Measurements from ENCODE around the gene CLCN2. TPM values are rescaled to one million over a fixed set of nuclear protein-coding genes. Genes with fewer than 3 reads are reported as not detected.
A peak's percentile ranks its signal among the peaks of the same experiment; 100 is the strongest.

Gene CLCN2
- polyA plus RNA-seq (13.4 and 14.0 TPM in 2 replicates), polyA minus RNA-seq (16.1 and 17.4 TPM in 2 replicates)

- H2AFZ ChIP-seq (ENCODE audit: low read depth, low read length), result peak within 1 kb of the TSS; percentile 60
- no peaks in the 10 kb centered on the region for H3K9me3 ChIP-seq (ENCODE audit: low read length)
- peaks cover 16% of the 10 kb centered on the region for H3K79me2 ChIP-seq (replicated peaks; ENCODE audit: insufficient read depth, low read length)
- H3K36me3 ChIP-seq (ENCODE audit: insufficient read depth, low read length), result no peaks in the 10 kb centered on the region
- no peaks in the 10 kb centered on the region for H3F3A ChIP-seq (ENCODE audit: insufficient read depth, low read length, poor library complexity, severe bottlenecking)
- H3K9ac ChIP-seq (ENCODE audit: low read length), result peak within 1 kb of the TSS; percentile 90
- no peaks in the 10 kb centered on the region for H4K20me1 ChIP-seq (ENCODE audit: insufficient read depth)
- peak within 1 kb of the TSS; percentile 70 for H3K4me3 ChIP-seq (ENCODE audit: low read length)
- no peak for TF ChIP-seq EP300 (conservative IDR thresholded peaks at IDR 0.05; ENCODE audit: poor library complexity, severe bottlenecking)
- TF ChIP-seq SMC3 (conservative IDR thresholded peaks at IDR 0.05; ENCODE audit: poor library complexity), result no peak
- TF ChIP-seq TAF1 (IDR thresholded peaks at IDR 0.05; ENCODE audit: low read depth), result no peak
- TF ChIP-seq REST (IDR thresholded peaks at IDR 0.05; ENCODE audit: borderline replicate concordance), result peak; percentile 13
- TF ChIP-seq MXI1 (conservative IDR thresholded peaks at IDR 0.05; ENCODE audit: poor library complexity, severe bottlenecking), result peak; percentile 81
- no peak for TF ChIP-seq EZH2 (IDR thresholded peaks at IDR 0.05; ENCODE audit: borderline replicate concordance, insufficient read depth, low read length, poor library complexity, severe bottlenecking)
- no peak for TF ChIP-seq CTCF (IDR thresholded peaks at IDR 0.05; ENCODE audit: poor library complexity, severe bottlenecking)
- peak; percentile 23 for TF ChIP-seq POLR2AphosphoS5 (IDR thresholded peaks at IDR 0.05)
- TF ChIP-seq RAD21 (conservative IDR thresholded peaks at IDR 0.05), result no peak
- H3K27ac ChIP-seq (ENCODE audit: low read length), result peak within 1 kb of the TSS; percentile 87
- no peaks in the 10 kb centered on the region for H3K27me3 ChIP-seq (ENCODE audit: insufficient read depth, low read depth, low read length)
- no peaks in the 10 kb centered on the region for H3K9me2 ChIP-seq (ENCODE audit: insufficient read depth, low read length)
- peak within 1 kb of the TSS; percentile 84 for H3K4me2 ChIP-seq (ENCODE audit: low read length)
Observed at GRCh38 chr3:184361532-184361931, at the start of gene CLCN2, which contains the start of gene POLR2H. Gene CLCN2 (minus strand): TSS chr3:184361605. CDS start chr3:184361479, 126 bp downstream. Gene POLR2H (plus strand): TSS chr3:184361710. CDS start chr3:184363493, 1,783 bp downstream.

- TF ChIP-seq SMC3 (conservative IDR thresholded peaks at IDR 0.05; ENCODE audit: poor library complexity) (no peak), RAD21 (conservative IDR thresholded peaks at IDR 0.05) (no peak), REST (IDR thresholded peaks at IDR 0.05; ENCODE audit: borderline replicate concordance) (no peak), TAF1 (IDR thresholded peaks at IDR 0.05; ENCODE audit: low read depth) (no peak), EZH2 (IDR thresholded peaks at IDR 0.05; ENCODE audit: borderline replicate concordance, insufficient read depth, low read length, poor library complexity, severe bottlenecking) (no peak), CTCF (IDR thresholded peaks at IDR 0.05; ENCODE audit: poor library complexity, severe bottlenecking) (no peak), POLR2AphosphoS5 (IDR thresholded peaks at IDR 0.05) (no peak), EP300 (conservative IDR thresholded peaks at IDR 0.05; ENCODE audit: poor library complexity, severe bottlenecking) (no peak)
- H3K79me2 ChIP-seq (replicated peaks; ENCODE audit: insufficient read depth, low read length), result no peaks in the 10 kb centered on the region
- H3K9me2 ChIP-seq (ENCODE audit: insufficient read depth, low read length), result no peaks in the 10 kb centered on the region
- H3K4me3 ChIP-seq (ENCODE audit: low read length), result no peak overlapping the region
- no peaks in the 10 kb centered on the region for H4K20me1 ChIP-seq (ENCODE audit: insufficient read depth)
- no peak overlapping the region for H3K9ac ChIP-seq (ENCODE audit: low read length)
- no peak overlapping the region for H3K4me2 ChIP-seq (ENCODE audit: low read length)
- H3K27me3 ChIP-seq (ENCODE audit: insufficient read depth, low read depth, low read length), result no peaks in the 10 kb centered on the region
- no peak overlapping the region for H2AFZ ChIP-seq (ENCODE audit: low read depth, low read length)
- H3K27ac ChIP-seq (ENCODE audit: low read length), result no peak overlapping the region
- no peaks in the 10 kb centered on the region for H3F3A ChIP-seq (ENCODE audit: insufficient read depth, low read length, poor library complexity, severe bottlenecking)
- H3K9me3 ChIP-seq (ENCODE audit: low read length), result no peaks in the 10 kb centered on the region
- no peaks in the 10 kb centered on the region for H3K36me3 ChIP-seq (ENCODE audit: insufficient read depth, low read length)
Observed at GRCh38 chr3:184409946-184410500, 48.6 kb upstream of the CLCN2 start.
